GM20431 (cell line): ENCODE data around the gene SLC5A8.

Experiments
- in situ Hi-C: fragments of 300-500 bp; cut with MseI, MboI; formaldehyde crosslinking; loops from one replicate; pipeline ENCODE4 v1.15.0; 2020; ENCODE audit warnings: low sequenced_read_pairs; ENCODE audit not compliant: unreplicated experiment

Gene SLC5A8

DNA sequence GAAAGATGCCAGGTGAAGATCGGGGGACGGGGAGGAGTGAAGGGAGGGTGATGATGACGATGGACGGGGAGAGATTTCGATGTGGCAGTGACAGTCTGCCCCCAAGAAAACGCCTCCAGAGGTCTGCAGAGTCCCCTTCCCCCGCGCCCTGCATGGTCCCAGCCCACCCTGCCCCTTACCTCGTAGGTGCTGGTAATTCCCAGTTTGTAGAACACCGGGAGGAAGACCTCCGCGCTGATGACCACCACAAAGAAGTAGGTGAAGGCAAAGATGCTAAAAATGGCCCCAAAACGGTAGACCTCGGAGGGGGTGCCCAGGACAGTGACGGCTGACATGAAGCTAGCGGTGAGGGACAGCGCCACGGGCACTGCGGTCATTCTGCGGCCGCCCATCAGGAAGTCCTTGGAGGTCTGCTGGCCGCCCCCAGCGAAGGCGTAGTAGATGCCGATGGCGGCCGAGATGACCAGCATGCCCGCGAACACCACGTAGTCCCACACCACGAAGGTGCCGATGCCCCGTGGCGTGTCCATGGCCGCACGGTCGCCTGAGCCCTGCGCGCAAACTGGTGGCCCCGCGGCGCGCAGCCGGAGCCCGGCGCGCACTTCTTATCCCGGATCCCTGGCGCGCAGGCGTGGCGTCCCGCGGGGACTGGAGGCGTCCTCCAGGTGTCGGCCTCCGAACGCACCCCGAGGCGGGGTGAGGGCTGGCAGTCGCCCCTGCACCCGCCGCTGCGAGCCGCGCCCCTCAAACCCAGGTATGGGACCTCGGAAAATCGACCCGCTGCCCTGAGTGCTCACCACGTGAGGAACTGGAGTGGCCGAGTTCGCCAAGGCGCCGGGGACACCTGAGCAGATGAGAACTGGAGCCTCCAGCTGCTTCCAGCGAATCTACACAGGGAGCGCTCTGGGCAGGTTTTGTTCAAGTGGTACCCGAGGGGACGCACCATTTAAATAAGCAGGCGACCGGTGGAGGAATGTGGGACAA is at the start of gene SLC5A8:
Gene SLC5A8, minus strand, starts transcription at position 920 of the 984 bp plus-strand sequence. Its CDS starts 390 bp downstream, at position 530.
- in situ Hi-C loops: no loop called here

DNA sequence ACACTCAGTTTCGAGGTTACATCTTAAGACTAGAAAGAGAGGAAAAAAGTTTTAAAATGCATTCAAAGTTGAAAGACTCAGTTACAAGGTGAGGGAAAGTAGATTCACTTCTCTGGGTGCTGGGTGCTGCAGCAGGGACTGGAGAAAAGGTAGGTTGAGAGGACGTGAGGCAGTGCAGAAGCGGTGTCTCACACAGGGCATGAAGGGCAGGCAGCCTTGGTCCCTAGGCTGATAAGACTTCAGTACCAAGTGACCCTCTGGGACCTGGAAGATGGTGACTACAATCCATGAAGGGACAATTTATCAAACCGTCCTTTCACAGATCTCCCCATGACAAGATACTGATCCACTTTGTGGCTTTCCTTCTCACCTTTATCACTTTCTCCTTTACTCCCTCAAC is 47.3 kb upstream of the SLC5A8 start:
- in situ Hi-C loops: no loop called here

GRCh38 chr12:101256266-101256665 is 46.2 kb upstream of the SLC5A8 start:
- in situ Hi-C loops: no loop called here

DNA sequence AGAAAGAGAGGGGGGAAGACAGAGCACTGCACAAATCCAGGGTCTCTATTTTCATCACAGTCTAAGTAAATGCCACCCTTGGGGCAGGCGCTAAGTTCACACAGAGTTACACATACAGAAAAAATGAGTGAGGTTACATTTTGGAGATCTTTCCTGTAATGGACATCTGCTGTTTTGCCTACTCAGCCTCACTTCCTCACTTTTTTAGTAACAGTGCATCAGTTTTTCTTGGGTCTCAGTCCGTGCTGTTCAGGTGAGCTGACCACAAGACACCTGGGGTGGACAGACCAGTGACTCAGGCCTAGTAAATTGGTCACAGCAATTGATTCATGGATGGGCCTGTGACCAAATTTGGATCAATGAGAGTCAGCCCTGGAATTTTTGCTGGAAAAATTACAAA is 33.6 kb upstream of the SLC5A8 start:
- in situ Hi-C loops: no loop called here

- in situ Hi-C loops: no loop called here
Observed at GRCh38 chr12:101243074-101243473, 33.0 kb upstream of the SLC5A8 start.

DNA sequence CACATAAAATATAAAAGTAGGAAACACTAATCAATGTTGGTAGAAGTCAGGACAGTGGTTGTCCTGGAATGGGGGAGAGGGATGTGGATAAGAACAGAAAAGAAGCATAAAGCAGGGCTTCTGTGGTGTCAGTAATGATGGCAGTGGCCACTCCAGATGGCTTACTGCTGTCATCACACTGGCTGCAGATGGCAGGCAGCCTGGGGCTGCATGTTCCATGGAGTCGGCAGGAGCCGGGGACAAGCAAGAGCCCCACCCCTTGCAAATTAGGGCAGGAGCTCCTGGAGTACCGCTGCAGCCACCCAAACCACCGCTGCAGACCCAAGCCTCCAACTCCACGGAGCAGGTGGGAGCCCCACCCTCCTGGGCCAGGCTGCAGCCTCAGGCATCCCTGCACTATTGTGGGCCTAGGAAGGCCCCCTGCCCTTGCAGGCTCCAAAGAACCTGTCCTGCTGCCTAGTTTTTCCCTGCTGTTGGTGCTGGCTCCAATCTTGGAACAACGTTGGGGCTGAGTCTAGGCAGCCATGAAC is 28.8 kb upstream of the SLC5A8 start:
- in situ Hi-C loops: no loop called here

DNA sequence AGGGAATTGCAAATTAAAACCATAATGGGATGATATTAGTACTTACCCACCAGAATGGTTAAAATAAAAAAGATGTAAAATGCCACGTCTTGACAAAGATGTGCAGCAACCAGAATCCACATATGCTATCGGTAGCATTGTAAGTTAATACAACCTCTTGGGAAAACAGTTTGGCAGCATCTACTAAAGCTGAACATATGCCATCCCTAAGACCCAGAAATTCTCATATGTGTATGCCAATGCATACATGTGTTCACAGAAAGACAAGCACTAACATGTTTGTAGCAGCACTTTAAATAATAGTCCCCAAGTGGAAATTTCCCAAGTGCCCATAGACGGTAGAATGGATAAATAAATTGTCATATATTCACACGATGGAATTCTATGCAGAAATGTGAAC is 28.3 kb upstream of the SLC5A8 start:
- in situ Hi-C loops: no loop called here

DNA sequence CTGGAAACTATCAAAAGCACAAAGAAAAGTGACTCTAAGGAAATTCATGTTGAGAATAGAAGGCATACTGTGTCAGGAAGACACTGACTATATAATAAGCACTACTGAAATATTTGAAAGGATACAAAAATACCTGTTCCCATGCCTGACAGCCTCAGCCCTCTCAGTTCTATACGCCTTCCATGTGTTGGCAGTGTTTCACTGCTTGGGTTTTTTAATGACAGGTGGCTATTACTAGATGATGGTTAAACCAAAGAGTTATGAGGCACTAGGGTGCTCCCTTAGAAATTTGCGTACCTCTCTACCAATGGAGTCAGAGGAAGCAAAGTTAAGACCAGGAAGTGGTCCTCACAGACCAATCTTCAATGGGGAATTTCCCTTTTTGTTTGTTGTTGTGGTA is 25.6 kb upstream of the SLC5A8 start:
- in situ Hi-C loops: no loop called here

GRCh38 chr12:101231636-101232035 is 21.6 kb upstream of the SLC5A8 start:
- in situ Hi-C loops: no loop called here

DNA sequence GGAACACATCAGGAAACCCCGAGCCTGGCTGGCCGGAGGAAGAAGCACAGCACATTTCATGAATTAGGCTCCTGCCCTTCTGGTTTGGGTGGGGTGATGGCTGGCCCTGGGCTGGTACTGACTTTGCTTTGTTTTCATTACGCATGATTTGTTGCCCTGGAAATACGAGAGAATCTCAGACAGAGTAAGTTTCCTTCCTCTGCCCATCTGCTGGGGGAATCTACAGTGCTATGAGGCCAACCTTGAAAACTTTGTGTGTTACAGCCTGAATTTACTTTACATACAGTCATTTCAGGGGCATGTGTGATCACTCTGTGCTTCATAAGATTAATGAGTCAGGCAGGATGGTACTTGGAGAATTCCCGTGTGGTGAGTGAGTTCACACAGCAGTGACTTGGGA is 20.5 kb upstream of the SLC5A8 start:
- in situ Hi-C loops: no loop called here

DNA sequence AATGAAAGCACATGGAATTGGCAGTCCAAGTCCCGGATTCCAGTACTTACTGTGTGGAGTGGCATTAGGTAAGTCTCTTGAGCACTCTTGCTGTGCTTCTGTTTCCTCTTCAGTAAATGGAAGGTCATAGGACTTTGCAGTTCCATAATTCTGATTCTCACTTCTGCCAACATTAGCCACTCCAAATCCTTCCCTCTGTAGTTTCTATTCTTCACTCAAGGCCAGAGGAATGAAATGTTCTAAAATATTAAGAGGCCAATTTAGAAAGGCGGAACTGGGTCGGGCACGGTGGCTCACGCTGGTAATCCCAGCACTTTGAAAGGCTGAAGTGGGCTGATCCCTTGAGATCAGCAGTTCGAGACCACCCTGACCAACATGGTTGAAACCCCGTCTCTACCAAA is 19.8 kb upstream of the SLC5A8 start:
- in situ Hi-C loops: no loop called here

DNA sequence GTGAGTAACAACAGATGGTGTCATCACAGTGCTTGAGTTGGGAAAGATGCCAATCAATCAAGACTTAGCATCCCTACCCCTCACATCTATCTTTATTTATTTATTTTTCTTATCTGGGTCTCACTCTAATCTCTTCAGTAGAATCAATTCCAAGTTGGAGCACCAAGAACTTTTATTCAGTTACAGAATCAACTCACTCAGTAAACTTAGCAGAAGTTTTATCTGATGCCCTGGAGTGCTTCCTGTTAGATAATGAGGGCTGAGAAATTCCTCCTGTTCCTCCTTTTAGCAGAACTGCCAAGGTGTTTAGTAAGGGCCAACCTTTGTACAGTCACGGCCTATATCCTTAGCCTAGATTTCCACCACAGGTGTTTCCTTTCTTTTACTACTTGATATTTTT is 11.3 kb upstream of the SLC5A8 start:
- in situ Hi-C loops: no loop called here

DNA sequence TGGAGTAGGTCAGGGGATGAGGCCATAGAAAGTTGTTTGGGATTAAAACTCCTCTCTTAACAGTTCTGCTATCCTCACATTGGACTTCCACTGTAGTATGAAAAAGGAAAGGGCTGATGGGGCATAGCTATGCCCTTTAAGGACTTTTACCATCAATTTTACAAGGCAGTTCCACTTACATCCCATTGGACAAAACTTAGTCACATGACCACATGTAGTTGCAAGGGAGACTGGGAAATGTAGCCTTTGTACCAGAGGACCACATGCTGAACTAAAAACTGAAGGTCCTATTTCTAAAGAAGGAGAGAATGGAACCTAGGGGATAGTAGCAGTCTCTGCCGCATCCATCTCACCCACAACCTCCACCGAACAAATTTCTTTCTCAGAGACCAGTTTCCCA is 6.8 kb upstream of the SLC5A8 start:
- in situ Hi-C loops: no loop called here

DNA sequence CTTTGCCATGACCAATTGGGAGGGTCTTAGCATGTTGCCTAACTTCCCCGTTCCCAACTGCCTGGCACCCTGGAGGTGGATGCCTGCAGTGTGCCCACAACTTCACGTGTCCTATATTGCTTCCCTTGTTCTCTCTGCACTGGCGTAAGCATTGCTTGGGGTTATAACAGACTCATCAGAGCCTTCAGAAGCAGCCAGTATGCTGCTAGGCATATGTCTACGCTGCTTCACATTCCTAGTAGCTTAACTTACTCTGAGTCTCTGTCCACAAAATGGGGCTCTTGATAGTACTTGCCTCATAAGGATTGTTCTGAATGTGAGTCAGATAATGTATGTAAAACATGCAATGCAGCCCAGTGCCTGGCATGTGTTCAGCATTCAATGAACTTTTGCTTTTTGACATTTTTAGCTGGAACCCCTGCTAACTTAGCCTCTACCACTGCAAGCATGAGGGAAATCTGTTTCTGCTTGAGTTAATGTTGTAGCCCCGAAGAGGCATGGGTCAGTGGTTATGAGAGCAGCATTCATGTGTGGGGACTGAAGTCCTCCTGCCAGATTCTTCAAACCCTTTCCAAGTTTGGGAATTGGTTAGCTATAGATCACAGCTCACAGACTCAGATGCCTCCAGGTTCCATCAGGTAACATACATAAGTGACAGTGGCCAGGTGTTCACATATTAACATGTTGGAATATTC is 2.8 kb downstream of the SLC5A8 start:
- in situ Hi-C loops: no loop called here

GRCh38 chr12:101204602-101205304 is 5.3 kb downstream of the SLC5A8 start:
- in situ Hi-C loops: no loop called here

DNA sequence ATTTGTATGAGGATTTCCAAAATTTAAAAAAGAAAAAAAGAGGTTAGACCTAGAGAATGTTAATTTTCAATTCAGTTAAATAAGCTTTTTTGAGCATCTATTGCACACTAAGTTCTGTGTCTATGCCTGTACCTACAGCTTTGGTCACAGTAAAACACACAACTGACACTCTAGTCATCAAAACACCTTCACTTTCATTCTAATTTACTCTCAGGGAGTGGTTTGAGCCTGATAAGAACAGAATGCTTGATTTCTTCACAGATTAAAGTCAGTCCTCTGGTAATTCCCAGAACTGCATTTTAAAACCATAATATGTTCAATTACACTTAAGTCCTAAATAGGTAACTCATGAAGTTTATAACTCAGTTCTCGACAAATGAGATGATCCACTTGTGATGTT is 9.2 kb downstream of the SLC5A8 start:
- in situ Hi-C loops: no loop called here

- in situ Hi-C loops: no loop called here
Observed at GRCh38 chr12:101200145-101200544, 9.9 kb downstream of the SLC5A8 start.

- in situ Hi-C loops: no loop called here
Observed at GRCh38 chr12:101186291-101186690, 23.7 kb downstream of the SLC5A8 start.

DNA sequence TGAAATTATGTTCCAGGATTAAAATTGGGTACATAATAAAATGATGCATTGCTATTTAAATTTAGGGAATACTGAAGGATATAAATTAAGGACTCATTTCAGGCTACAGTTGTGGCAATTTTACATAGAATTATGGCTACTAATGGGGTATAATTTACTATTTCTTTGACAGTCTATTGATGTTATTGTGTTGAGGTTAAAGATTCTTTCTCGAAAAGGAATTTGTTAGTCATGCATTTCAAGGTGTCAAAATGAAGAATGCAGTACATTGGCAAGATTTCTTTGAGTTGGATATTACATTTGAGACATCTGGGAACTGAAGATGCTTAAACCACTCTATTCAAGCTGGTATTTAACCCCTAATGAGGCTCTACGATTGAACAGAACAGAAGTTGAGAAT is 28.3 kb downstream of the SLC5A8 start:
- in situ Hi-C loops: no loop called here

GRCh38 chr12:101174541-101174940 is 35.5 kb downstream of the SLC5A8 start:
- in situ Hi-C loops: no loop called here
